Suprapubic skin (tissue), 4 donors: Measurements from ENCODE around the gene CNIH3. TPM values are rescaled to one million over a fixed set of nuclear protein-coding genes. Genes with fewer than 3 reads are reported as not detected.

Source experiments
- DNase-seq, 2 donors: peaks; one replicate each; pipeline ENCODE4 v3.0.0-alpha.2; 2019; ENCODE audit warnings: low spot score in 2 of 2
- H3K27ac ChIP-seq: fragments of 200-600 bp; sonication (generic); one replicate; pipeline ENCODE4 v1.5.1; 2019
- H3K27me3 ChIP-seq: fragments of 200-600 bp; sonication (generic); one replicate; pipeline ENCODE4 v1.5.1; 2019
- H3K36me3 ChIP-seq: fragments of 200-600 bp; sonication (generic); one replicate; pipeline ENCODE4 v1.5.1; 2019
- H3K4me1 ChIP-seq: fragments of 200-600 bp; sonication (generic); one replicate; pipeline ENCODE4 v1.5.1; 2019
- H3K4me3 ChIP-seq: fragments of 200-600 bp; sonication (generic); one replicate; pipeline ENCODE4 v1.5.1; 2019; ENCODE audit warnings: mild to moderate bottlenecking
- H3K9me3 ChIP-seq: fragments of 200-600 bp; sonication (generic); one replicate; pipeline ENCODE4 v1.5.1; 2019
- CTCF ChIP-seq, 2 donors: fragments of 200-600 bp in 1 of 2; fragments of 450-650 bp in 1 of 2; sonication (generic) in 1 of 2; IDR thresholded peaks; one replicate each; pipeline ENCODE4 v1.5.1; 2016 to 2019; ENCODE audit warnings: antibody characterized with exemption in 2 of 2, mild to moderate bottlenecking in 1 of 2, moderate library complexity in 1 of 2
- EP300 ChIP-seq: sonication (generic); formaldehyde crosslinking; IDR thresholded peaks from one replicate; pipeline ENCODE4 v1.6.1; 2017; ENCODE audit warnings: antibody characterized with exemption
- POLR2A ChIP-seq, 2 donors: fragments of 450-650 bp; IDR thresholded peaks; one replicate each; pipeline ENCODE4 v1.6.1; 2017; ENCODE audit warnings: antibody characterized with exemption in 2 of 2, mild to moderate bottlenecking in 2 of 2, moderate library complexity in 2 of 2
- POLR2AphosphoS5 ChIP-seq, 3 donors: sonication (generic); formaldehyde crosslinking; IDR thresholded peaks; one replicate each; pipeline ENCODE4 v1.6.1; 2017; ENCODE audit warnings: antibody characterized with exemption in 3 of 3
- WGBS: methylation state at CpG from one replicate; pipeline ENCODE4 v1.1.5; 2018; 5-methylcytosine and 5-hydroxymethylcytosine counted together
- total RNA-seq, 4 donors: library from RNA; depleted of rRNA; stranded (reverse); fragments of >200 nt; gene quantifications; one replicate each; pipeline ENCODE4 v1.1.0, GENCODE V29; 2016

The CNIH3 gene
- total RNA-seq, 4 donors from 2014 or later: 0.57 to 6.7 (median 0.62) TPM; not detected in 1

GRCh38 chr1:224635356-224635755, 19.2 kb downstream of the CNIH3 start:
- Histone ChIP-seq H3K27ac (no peak overlapping the region), H3K27me3 (no peaks in the 10 kb centered on the region), H3K4me3 (no peak overlapping the region), H3K4me1 (no peaks in the 10 kb centered on the region), H3K9me3 (no peaks in the 10 kb centered on the region), H3K36me3 (no peaks in the 10 kb centered on the region)
- no peak for TF ChIP-seq POLR2AphosphoS5 (IDR thresholded peaks at IDR 0.05)
- TF ChIP-seq POLR2A (IDR thresholded peaks at IDR 0.05): no peak
- TF ChIP-seq CTCF (IDR thresholded peaks at IDR 0.05): no peak
- TF ChIP-seq EP300: no peak
- 95% methylated on average over 5 of the region's 5 CpGs for WGBS
- DNase-seq: no peak

GRCh38 chr1:224637515-224637914, 21.4 kb downstream of the CNIH3 start:
- no peak for TF ChIP-seq POLR2A (IDR thresholded peaks at IDR 0.05)
- no peak for TF ChIP-seq POLR2AphosphoS5 (IDR thresholded peaks at IDR 0.05)
- no peak for TF ChIP-seq EP300
- 77% methylated on average over 5 of the region's 5 CpGs for WGBS
- H3K36me3 ChIP-seq: no peaks in the 10 kb centered on the region
- no peaks in the 10 kb centered on the region for H3K4me1 ChIP-seq
- DNase-seq: no peak
- H3K9me3 ChIP-seq: no peaks in the 10 kb centered on the region
- no peaks in the 10 kb centered on the region for H3K27me3 ChIP-seq
- H3K4me3 ChIP-seq: no peak overlapping the region
- H3K27ac ChIP-seq: no peak overlapping the region

- no peak overlapping the region for H3K27ac ChIP-seq
- DNase-seq: no peak
- WGBS: 80% methylated on average over 7 of the region's 7 CpGs
Measured at GRCh38 chr1:224637936-224638335, 21.8 kb downstream of the CNIH3 start.

GRCh38 chr1:224639426-224639975, 23.4 kb downstream of the CNIH3 start:
- H3K4me3 ChIP-seq: no peak overlapping the region
- 88% methylated on average over 5 of the region's 5 CpGs for WGBS
- DNase-seq: no peak
- no peak overlapping the region for H3K27ac ChIP-seq
- TF ChIP-seq POLR2AphosphoS5 (IDR thresholded peaks at IDR 0.05): no peak
- no peak for TF ChIP-seq CTCF (IDR thresholded peaks at IDR 0.05)
- no peak for TF ChIP-seq POLR2A (IDR thresholded peaks at IDR 0.05)
- TF ChIP-seq EP300: no peak
- H3K36me3 ChIP-seq: no peaks in the 10 kb centered on the region
- H3K9me3 ChIP-seq: no peaks in the 10 kb centered on the region
- no peaks in the 10 kb centered on the region for H3K4me1 ChIP-seq
- no peaks in the 10 kb centered on the region for H3K27me3 ChIP-seq

More at GRCh38 chr1:224637936-224638335, 21.8 kb downstream of the CNIH3 start:
- no peaks in the 10 kb centered on the region for H3K9me3 ChIP-seq
- H3K36me3 ChIP-seq: no peaks in the 10 kb centered on the region
- no peaks in the 10 kb centered on the region for H3K4me1 ChIP-seq
- no peak overlapping the region for H3K4me3 ChIP-seq
- no peaks in the 10 kb centered on the region for H3K27me3 ChIP-seq
- no peak for TF ChIP-seq POLR2A (IDR thresholded peaks at IDR 0.05)
- no peak for TF ChIP-seq POLR2AphosphoS5 (IDR thresholded peaks at IDR 0.05)
- no peak for TF ChIP-seq CTCF (IDR thresholded peaks at IDR 0.05)
- TF ChIP-seq EP300: no peak

- Histone ChIP-seq H3K27me3 (no peaks in the 10 kb centered on the region), H3K4me1 (no peaks in the 10 kb centered on the region), H3K27ac (no peak overlapping the region), H3K9me3 (no peaks in the 10 kb centered on the region), H3K4me3 (no peak overlapping the region), H3K36me3 (no peaks in the 10 kb centered on the region)
- TF ChIP-seq CTCF (IDR thresholded peaks at IDR 0.05): no peak
- no peak for TF ChIP-seq EP300
- no peak for TF ChIP-seq POLR2A (IDR thresholded peaks at IDR 0.05)
- TF ChIP-seq POLR2AphosphoS5 (IDR thresholded peaks at IDR 0.05): no peak
- WGBS: 93% methylated on average over 6 of the region's 6 CpGs
- DNase-seq: no peak
Measured at GRCh38 chr1:224640018-224640417, 23.9 kb downstream of the CNIH3 start.

- no peak for DNase-seq
- 54% methylated on average over 4 of the region's 4 CpGs for whole genome bisulfite sequencing
- Histone ChIP-seq H3K9me3 (no peaks in the 10 kb centered on the region), H3K27ac (no peak overlapping the region), H3K27me3 (no peaks in the 10 kb centered on the region), H3K36me3 (no peaks in the 10 kb centered on the region), H3K4me3 (no peak overlapping the region), H3K4me1 (no peaks in the 10 kb centered on the region)
- no peak for TF ChIP-seq POLR2A (IDR thresholded peaks at IDR 0.05)
- no peak for TF ChIP-seq CTCF (IDR thresholded peaks at IDR 0.05)
- no peak for TF ChIP-seq POLR2AphosphoS5 (IDR thresholded peaks at IDR 0.05)
- no peak for TF ChIP-seq EP300
Measured at GRCh38 chr1:224640587-224640986, 24.5 kb downstream of the CNIH3 start.
